Liver (tissue), 9 donors: Measurements from ENCODE around the gene THAP8. TPM values are rescaled to one million over a fixed set of nuclear protein-coding genes. Genes with fewer than 3 reads are reported as not detected.

ENCODE experiments used
- DNase-seq: peaks from one replicate; pipeline ENCODE4 v3.0.0-alpha.2; 2017; ENCODE audit warnings: low spot score
- H3K27ac ChIP-seq, 2 donors: one replicate each; pipeline ENCODE4 v1.7.0; 2013; ENCODE audit warnings: inconsistent platforms in 2 of 2, low read length in 2 of 2, control low read depth in 1 of 2, low read depth in 1 of 2, mild to moderate bottlenecking in 1 of 2
- H3K27me3 ChIP-seq, 4 donors: one replicate each; pipeline versions ENCODE4 v1.6.1 to v1.7.0; 2013; ENCODE audit warnings: low read length in 3 of 4, inconsistent platforms in 1 of 4, mild to moderate bottlenecking in 1 of 4, moderate library complexity in 1 of 4; ENCODE audit not compliant: control insufficient read depth in 4 of 4, insufficient read depth in 4 of 4
- H3K36me3 ChIP-seq, 4 donors: one replicate each; pipeline versions ENCODE4 v1.6.1 to v1.7.0; 2013; ENCODE audit warnings: low read length in 3 of 4, mild to moderate bottlenecking in 3 of 4, low read depth in 1 of 4, moderate library complexity in 1 of 4; ENCODE audit not compliant: control insufficient read depth in 4 of 4, insufficient read depth in 3 of 4
- H3K4me1 ChIP-seq, 4 donors: one replicate each; pipeline versions ENCODE4 v1.6.1 to v1.7.0; 2013; ENCODE audit warnings: low read length in 3 of 4, mild to moderate bottlenecking in 3 of 4, moderate library complexity in 1 of 4; ENCODE audit not compliant: control insufficient read depth in 4 of 4, insufficient read depth in 4 of 4
- H3K4me3 ChIP-seq, 3 donors: one replicate each; pipeline versions ENCODE4 v1.6.1 to v1.7.0; 2013; ENCODE audit warnings: low read length in 3 of 3, control low read depth in 1 of 3, low read depth in 1 of 3, mild to moderate bottlenecking in 1 of 3
- H3K9ac ChIP-seq, 2 donors: one replicate each; pipeline ENCODE4 v1.7.0; 2013; ENCODE audit warnings: low read length in 2 of 2, mild to moderate bottlenecking in 2 of 2, moderate library complexity in 2 of 2, control low read depth in 1 of 2, low read depth in 1 of 2
- H3K9me3 ChIP-seq, 4 donors: one replicate each; pipeline versions ENCODE4 v1.6.1 to v1.7.0; 2013; ENCODE audit warnings: low read length in 3 of 4; ENCODE audit not compliant: control insufficient read depth in 4 of 4
- CTCF ChIP-seq: fragments of 150-350 bp; IDR thresholded peaks from 2 replicates; pipeline ENCODE4 v1.5.1; 2017; ENCODE audit warnings: improper control_type of control experiment, low read depth, low read length; ENCODE audit not compliant: missing input control
- EGR1 ChIP-seq, 2 donors: IDR thresholded peaks; 2 replicates each; pipeline ENCODE4 v1.6.1; 2016 to 2018; ENCODE audit warnings: antibody characterized with exemption in 2 of 2, low read depth in 2 of 2
- FOXA1 ChIP-seq: IDR thresholded peaks from 2 replicates; pipeline ENCODE4 v1.6.1; 2016; ENCODE audit warnings: antibody characterized with exemption
- FOXA2 ChIP-seq: IDR thresholded peaks from 2 replicates; pipeline ENCODE4 v1.6.1; 2016; ENCODE audit warnings: antibody characterized with exemption
- GABPA ChIP-seq, 2 donors: IDR thresholded peaks in 1 of 2; conservative IDR thresholded peaks in 1 of 2; 2 replicates each; pipeline ENCODE4 v1.6.1; 2016; ENCODE audit warnings: antibody characterized with exemption in 2 of 2, mild to moderate bottlenecking in 1 of 2, moderate library complexity in 1 of 2
- HNF4G ChIP-seq: IDR thresholded peaks from 2 replicates; pipeline ENCODE4 v1.6.1; 2016; ENCODE audit warnings: antibody characterized with exemption
- MAX ChIP-seq: IDR thresholded peaks from 2 replicates; pipeline ENCODE4 v1.6.1; 2016; ENCODE audit warnings: antibody characterized with exemption
- NR2F2 ChIP-seq: IDR thresholded peaks from 2 replicates; pipeline ENCODE4 v1.6.1; 2016; ENCODE audit warnings: antibody characterized with exemption
- RAD21 ChIP-seq, 2 donors: IDR thresholded peaks; 2 replicates each; pipeline ENCODE4 v1.6.1; 2016; ENCODE audit warnings: antibody characterized with exemption in 2 of 2, mild to moderate bottlenecking in 2 of 2
- RXRA ChIP-seq, 2 donors: IDR thresholded peaks; 2 replicates each; pipeline ENCODE4 v1.6.1; 2017 to 2018; ENCODE audit warnings: antibody characterized with exemption in 2 of 2, mild to moderate bottlenecking in 1 of 2
- SP1 ChIP-seq: IDR thresholded peaks from 2 replicates; pipeline ENCODE4 v1.6.1; 2018; ENCODE audit warnings: antibody characterized with exemption, mild to moderate bottlenecking
- TAF1 ChIP-seq: conservative IDR thresholded peaks from 2 replicates; pipeline ENCODE4 v1.6.1; 2016; ENCODE audit warnings: antibody characterized with exemption, mild to moderate bottlenecking
- YY1 ChIP-seq: IDR thresholded peaks from 2 replicates; pipeline ENCODE4 v1.6.1; 2016; ENCODE audit warnings: antibody characterized with exemption, mild to moderate bottlenecking
- ZBTB33 ChIP-seq: IDR thresholded peaks from 2 replicates; pipeline ENCODE4 v1.6.1; 2016; ENCODE audit warnings: antibody characterized with exemption
- WGBS: extraction: QIAGEN DNeasy Blood & Tissue Kit; methylation state at CpG from one replicate; pipeline ENCODE4 v1.1.7; 2013; 5-methylcytosine and 5-hydroxymethylcytosine counted together
- polyA plus RNA-seq, 2 donors: library from polyadenylated mRNA; stranded (reverse) in 1 of 2; unstranded in 1 of 2; fragments of 200-250 nt in 1 of 2; fragments of >200 nt in 1 of 2; fragmentation: Nextera tagmentation in 1 of 2; extraction: Ambion mirVana in 1 of 2; gene quantifications; one replicate each; pipeline versions ENCODE4 v1.2.1 to v1.2.3, GENCODE V29; 2013 to 2015
- total RNA-seq, 2 donors: library from RNA; depleted of rRNA; stranded (reverse); fragments of >200 nt; gene quantifications; one replicate each; pipeline ENCODE4 v1.2.3, GENCODE V29; 2014
- TF ChIP-seq, protein P1 (sequence below): IDR thresholded peaks from 2 replicates; pipeline ENCODE4 v1.6.1; 2016; ENCODE audit warnings: antibody characterized with exemption
- TF ChIP-seq, protein P2 (sequence below): IDR thresholded peaks from 2 replicates; pipeline ENCODE4 v1.6.1; 2016; ENCODE audit warnings: antibody characterized with exemption, mild to moderate bottlenecking
- donor health status: healthy.
- donor health status: healthy.
- donor health status: healthy.
- donor health status: healthy.
- donor health status: healthy.

THAP8 gene
- total and polyA plus RNA-seq, 4 donors = 1.8 to 4.4 (median 3.3) TPM

DNA sequence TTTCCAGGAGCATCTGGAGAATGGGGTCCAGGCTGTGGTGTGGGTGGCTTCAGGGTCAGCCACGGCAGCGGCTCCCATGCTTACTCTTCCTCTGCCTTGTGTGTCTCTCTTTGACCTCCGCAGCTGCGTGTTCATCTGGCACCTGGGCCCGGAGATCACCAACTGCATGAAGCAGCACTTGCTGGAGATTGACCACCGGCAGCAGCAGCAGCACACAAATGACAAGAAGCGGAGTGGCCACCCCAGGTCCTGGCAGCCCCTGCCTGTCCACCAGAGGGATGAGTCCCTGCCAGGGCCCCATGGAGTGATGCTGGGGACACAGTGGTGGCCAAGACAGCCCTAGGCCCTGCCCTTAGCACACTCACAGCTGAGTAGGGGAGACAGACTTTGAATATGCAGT, 38.5 kb upstream of the THAP8 start:
- WGBS = 96% methylated on average over 7 of the region's 7 CpGs
- H3K9ac ChIP-seq = no peak overlapping the region
- H3K36me3 ChIP-seq = no peaks in the 10 kb centered on the region
- H3K27ac ChIP-seq = no peak overlapping the region
- no peaks in the 10 kb centered on the region for H3K27me3 ChIP-seq
- no peak for DNase-seq
- H3K4me3 ChIP-seq = no peak overlapping the region
- no peaks in the 10 kb centered on the region for H3K9me3 ChIP-seq
- TF ChIP-seq MAX (no peak), HNF4G (no peak), FOXA2 (no peak), CTCF (no peak), TAF1 (no peak), RAD21 (IDR thresholded peaks at IDR 0.05) (no peak), FOXA1 (no peak), ZBTB33 (no peak), SP1 (no peak), GABPA (IDR thresholded peaks at IDR 0.05 in 1 of 2, conservative IDR thresholded peaks at IDR 0.05 in 1 of 2) (no peak)
- TF ChIP-seq, protein P1, sequence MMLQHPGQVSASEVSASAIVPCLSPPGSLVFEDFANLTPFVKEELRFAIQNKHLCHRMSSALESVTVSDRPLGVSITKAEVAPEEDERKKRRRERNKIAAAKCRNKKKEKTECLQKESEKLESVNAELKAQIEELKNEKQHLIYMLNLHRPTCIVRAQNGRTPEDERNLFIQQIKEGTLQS = no peak
- TF ChIP-seq, protein P2, sequence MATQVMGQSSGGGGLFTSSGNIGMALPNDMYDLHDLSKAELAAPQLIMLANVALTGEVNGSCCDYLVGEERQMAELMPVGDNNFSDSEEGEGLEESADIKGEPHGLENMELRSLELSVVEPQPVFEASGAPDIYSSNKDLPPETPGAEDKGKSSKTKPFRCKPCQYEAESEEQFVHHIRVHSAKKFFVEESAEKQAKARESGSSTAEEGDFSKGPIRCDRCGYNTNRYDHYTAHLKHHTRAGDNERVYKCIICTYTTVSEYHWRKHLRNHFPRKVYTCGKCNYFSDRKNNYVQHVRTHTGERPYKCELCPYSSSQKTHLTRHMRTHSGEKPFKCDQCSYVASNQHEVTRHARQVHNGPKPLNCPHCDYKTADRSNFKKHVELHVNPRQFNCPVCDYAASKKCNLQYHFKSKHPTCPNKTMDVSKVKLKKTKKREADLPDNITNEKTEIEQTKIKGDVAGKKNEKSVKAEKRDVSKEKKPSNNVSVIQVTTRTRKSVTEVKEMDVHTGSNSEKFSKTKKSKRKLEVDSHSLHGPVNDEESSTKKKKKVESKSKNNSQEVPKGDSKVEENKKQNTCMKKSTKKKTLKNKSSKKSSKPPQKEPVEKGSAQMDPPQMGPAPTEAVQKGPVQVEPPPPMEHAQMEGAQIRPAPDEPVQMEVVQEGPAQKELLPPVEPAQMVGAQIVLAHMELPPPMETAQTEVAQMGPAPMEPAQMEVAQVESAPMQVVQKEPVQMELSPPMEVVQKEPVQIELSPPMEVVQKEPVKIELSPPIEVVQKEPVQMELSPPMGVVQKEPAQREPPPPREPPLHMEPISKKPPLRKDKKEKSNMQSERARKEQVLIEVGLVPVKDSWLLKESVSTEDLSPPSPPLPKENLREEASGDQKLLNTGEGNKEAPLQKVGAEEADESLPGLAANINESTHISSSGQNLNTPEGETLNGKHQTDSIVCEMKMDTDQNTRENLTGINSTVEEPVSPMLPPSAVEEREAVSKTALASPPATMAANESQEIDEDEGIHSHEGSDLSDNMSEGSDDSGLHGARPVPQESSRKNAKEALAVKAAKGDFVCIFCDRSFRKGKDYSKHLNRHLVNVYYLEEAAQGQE = no peak
- no peaks in the 10 kb centered on the region for H3K4me1 ChIP-seq

DNA sequence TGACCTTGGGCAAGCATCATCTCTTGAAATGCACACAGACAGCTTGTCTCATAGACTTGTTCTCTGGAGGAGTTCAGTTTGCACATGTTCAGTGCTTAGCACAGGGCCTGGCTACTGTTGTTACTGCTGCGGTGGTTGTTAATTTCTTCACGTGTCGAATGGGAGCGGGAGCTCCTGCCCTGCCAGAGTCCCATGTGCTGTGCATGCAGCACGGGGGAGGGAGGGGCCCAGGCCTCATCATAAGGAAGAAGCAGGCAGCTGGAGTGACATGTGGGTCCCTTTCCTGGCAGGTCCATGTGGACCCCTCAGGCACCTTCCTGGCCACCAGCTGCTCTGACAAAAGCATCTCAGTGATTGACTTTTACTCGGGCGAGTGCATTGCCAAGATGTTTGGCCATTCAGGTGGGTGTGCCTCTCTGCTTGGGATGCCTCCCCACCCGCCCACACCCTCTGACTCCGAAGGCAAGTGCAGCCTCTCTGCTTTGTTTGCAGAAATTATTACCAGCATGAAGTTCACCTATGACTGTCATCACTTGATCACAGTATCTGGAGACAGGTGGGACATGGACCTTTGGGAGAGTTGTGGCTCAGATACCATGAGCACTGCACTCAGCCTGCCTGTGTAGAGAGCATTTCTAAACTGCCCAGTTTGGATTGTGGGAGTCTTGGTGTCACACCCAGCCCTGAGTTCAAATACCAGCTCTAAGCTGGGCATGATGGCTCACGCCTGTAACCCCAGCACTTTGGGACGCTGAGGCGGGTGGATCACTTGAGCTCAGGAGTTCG, 37.0 kb upstream of the THAP8 start:
- no peak for DNase-seq
- no peak overlapping the region for H3K9ac ChIP-seq
- H3K27ac ChIP-seq = no peak overlapping the region
- H3K9me3 ChIP-seq = no peaks in the 10 kb centered on the region
- no peaks in the 10 kb centered on the region for H3K36me3 ChIP-seq
- no peak overlapping the region for H3K4me3 ChIP-seq
- no peaks in the 10 kb centered on the region for H3K4me1 ChIP-seq
- whole genome bisulfite sequencing = 94% methylated on average over 13 of the region's 13 CpGs
- H3K27me3 ChIP-seq = no peaks in the 10 kb centered on the region
- TF ChIP-seq HNF4G (no peak), NR2F2 (no peak), MAX (no peak), EGR1 (IDR thresholded peaks at IDR 0.05; ENCODE audit: low read depth in 2 of 2) (no peak), SP1 (no peak), YY1 (no peak), TAF1 (no peak), FOXA2 (no peak), RAD21 (IDR thresholded peaks at IDR 0.05) (no peak), RXRA (IDR thresholded peaks at IDR 0.05) (no peak), CTCF (no peak)
- TF ChIP-seq, protein P1 = no peak
